Sigmoid colon (tissue), 7 donors: ENCODE results near the gene TXNDC9. TPM values are rescaled to one million over a fixed set of nuclear protein-coding genes. Genes with fewer than 3 reads are reported as not detected.
"Not testable (repeated sequence)": the region's sequence is repeated elsewhere in the genome, so short reads cannot be mapped to it uniquely, and the experiment has no call there.

Source experiments
- DNase-seq: peaks from one replicate; pipeline ENCODE4 v3.0.0-alpha.2; 2019
- H3K27ac ChIP-seq, 4 donors: fragments of 200-600 bp; sonication (generic); one replicate each; pipeline ENCODE4 v1.5.1; 2016 to 2019; ENCODE audit warnings: mild to moderate bottlenecking in 1 of 4
- H3K27me3 ChIP-seq, 3 donors: fragments of 200-600 bp; sonication (generic); one replicate each; pipeline ENCODE4 v1.5.1; 2019; ENCODE audit warnings: mild to moderate bottlenecking in 1 of 3
- H3K36me3 ChIP-seq, 4 donors: fragments of 200-600 bp; sonication (generic); one replicate each; pipeline ENCODE4 v1.5.1; 2016 to 2019
- H3K4me1 ChIP-seq, 4 donors: fragments of 200-600 bp; sonication (generic); one replicate each; pipeline ENCODE4 v1.5.1; 2017 to 2019
- H3K4me3 ChIP-seq, 4 donors: fragments of 200-600 bp; sonication (generic); one replicate each; pipeline ENCODE4 v1.5.1; 2017 to 2019; ENCODE audit warnings: mild to moderate bottlenecking in 2 of 4, moderate library complexity in 1 of 4
- H3K9me3 ChIP-seq, 4 donors: fragments of 200-600 bp in 3 of 4; sonication (generic) in 3 of 4; one replicate each; pipeline versions ENCODE4 v1.5.1 to v1.6.1; 2013 to 2019
- EP300 ChIP-seq, 4 donors: sonication (generic); formaldehyde crosslinking; IDR thresholded peaks; one replicate each; pipeline ENCODE4 v1.6.1; 2017; ENCODE audit warnings: antibody characterized with exemption in 4 of 4
- POLR2A ChIP-seq, 2 donors: fragments of 450-650 bp; IDR thresholded peaks; one replicate each; pipeline ENCODE4 v1.6.1; 2016; ENCODE audit warnings: antibody characterized with exemption in 2 of 2, mild to moderate bottlenecking in 2 of 2, moderate library complexity in 2 of 2
- POLR2AphosphoS5 ChIP-seq, 4 donors: sonication (generic); formaldehyde crosslinking; IDR thresholded peaks; one replicate each; pipeline ENCODE4 v1.6.1; 2017; ENCODE audit warnings: antibody characterized with exemption in 4 of 4
- WGBS, 2 donors: extraction: QIAGEN DNeasy Blood & Tissue Kit; methylation state at CpG; one replicate each; pipeline ENCODE4 v1.1.7; 2013; 5-methylcytosine and 5-hydroxymethylcytosine counted together
- intact Hi-C: fragments of 100-400 bp; cut with DNase I; formaldehyde crosslinking; loops from one replicate; pipeline ENCODE4 v1.15.1; 2023
- polyA plus RNA-seq, 3 donors: library from polyadenylated mRNA; stranded (reverse); fragments of 200-250 nt; gene quantifications; one replicate each; pipeline ENCODE4 v1.2.3, GENCODE V29; 2013
- total RNA-seq, 4 donors: library from RNA; depleted of rRNA; stranded (reverse); fragments of >200 nt; gene quantifications; one replicate each; pipeline ENCODE4 v1.1.0, GENCODE V29; 2016
- TF ChIP-seq, protein P1 (sequence below), 4 experiments: fragments of 450-650 bp in 3 of 4; fragments of 200-600 bp in 1 of 4; IDR thresholded peaks; one replicate each; pipeline ENCODE4 v1.5.1; 2016 to 2019; ENCODE audit warnings: antibody characterized with exemption in 4 of 4, mild to moderate bottlenecking in 3 of 4, moderate library complexity in 2 of 4
- donor health status: healthy with polysubstance abuse.
- donor health status: Bipolar disorder and iron deficiency.
- donor health status: healthy.

The TXNDC9 gene
- total and polyA plus RNA-seq, 7 donors: 26.0 to 57.6 (median 33.0) TPM

DNA sequence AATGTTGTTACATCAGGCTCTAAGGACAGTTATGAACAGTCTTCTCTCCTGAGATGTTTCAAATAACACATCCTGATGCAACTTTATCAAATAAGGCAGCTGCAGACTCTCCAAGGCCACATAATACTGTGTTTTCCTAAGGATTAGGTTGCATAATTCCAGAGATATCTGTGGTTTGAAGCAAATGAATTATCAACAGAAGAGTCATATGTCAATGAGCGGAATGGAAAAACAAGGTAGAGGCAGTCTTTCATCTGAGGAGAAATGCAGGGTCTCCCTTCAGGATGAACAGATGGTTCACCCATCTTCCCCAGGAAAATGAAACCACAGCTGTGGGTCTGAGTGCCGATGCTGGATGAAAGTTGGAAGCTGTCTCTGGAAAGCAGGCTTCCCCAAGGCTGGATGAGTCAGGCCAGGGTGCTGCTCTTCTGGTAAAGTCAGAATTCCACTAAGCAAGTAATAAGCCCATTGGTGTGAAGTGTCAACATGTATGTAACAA is 57.3 kb downstream of the TXNDC9 start:
- Histone ChIP-seq H3K36me3 (no peaks in the 10 kb centered on the region), H3K27ac (no peak overlapping the region), H3K9me3 (peaks cover 0 to 3% (median 1%) of the 10 kb centered on the region in 4 donors), H3K4me1 (no peaks in the 10 kb centered on the region), H3K27me3 (no peaks in the 10 kb centered on the region), H3K4me3 (no peak overlapping the region)
- DNase-seq: no peak
- intact Hi-C loops: no loop called here
- TF ChIP-seq POLR2A (IDR thresholded peaks at IDR 0.05): no peak
- TF ChIP-seq EP300 (IDR thresholded peaks at IDR 0.05): no peak
- no peak for TF ChIP-seq POLR2AphosphoS5 (IDR thresholded peaks at IDR 0.05)
- TF ChIP-seq, protein P1, sequence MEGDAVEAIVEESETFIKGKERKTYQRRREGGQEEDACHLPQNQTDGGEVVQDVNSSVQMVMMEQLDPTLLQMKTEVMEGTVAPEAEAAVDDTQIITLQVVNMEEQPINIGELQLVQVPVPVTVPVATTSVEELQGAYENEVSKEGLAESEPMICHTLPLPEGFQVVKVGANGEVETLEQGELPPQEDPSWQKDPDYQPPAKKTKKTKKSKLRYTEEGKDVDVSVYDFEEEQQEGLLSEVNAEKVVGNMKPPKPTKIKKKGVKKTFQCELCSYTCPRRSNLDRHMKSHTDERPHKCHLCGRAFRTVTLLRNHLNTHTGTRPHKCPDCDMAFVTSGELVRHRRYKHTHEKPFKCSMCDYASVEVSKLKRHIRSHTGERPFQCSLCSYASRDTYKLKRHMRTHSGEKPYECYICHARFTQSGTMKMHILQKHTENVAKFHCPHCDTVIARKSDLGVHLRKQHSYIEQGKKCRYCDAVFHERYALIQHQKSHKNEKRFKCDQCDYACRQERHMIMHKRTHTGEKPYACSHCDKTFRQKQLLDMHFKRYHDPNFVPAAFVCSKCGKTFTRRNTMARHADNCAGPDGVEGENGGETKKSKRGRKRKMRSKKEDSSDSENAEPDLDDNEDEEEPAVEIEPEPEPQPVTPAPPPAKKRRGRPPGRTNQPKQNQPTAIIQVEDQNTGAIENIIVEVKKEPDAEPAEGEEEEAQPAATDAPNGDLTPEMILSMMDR (IDR thresholded peaks at IDR 0.05): no peak
- 87% methylated on average over 2 of the region's 2 CpGs for WGBS, 2 donors

DNA sequence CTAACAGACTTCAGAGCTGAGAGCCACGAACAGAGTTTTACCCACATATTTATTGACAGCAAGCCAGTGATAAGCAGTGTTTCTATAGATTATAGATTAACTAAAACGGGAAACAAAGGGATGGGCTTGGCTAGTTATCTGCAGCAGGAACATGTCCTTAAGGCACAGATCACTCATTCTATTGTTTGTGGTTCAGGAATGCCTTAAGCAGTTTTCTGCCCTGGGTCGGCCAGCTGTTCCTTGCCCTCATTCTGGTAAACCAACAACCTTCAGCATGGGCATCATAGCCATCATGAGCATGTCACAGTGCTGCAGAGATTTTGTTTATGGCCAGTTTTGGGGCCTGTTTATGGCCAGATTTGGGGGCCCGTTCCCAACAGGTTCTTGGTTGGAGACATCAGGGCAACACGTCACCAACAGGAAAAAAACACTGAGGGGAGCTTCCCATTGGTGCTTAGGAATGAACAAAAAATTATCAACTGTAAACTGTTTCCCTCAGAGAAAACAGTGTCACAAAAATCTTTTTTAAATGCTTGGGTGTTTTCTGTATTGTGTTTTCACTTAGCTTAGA is 57.9 kb downstream of the TXNDC9 start:
- H3K4me1 ChIP-seq, H3K36me3 ChIP-seq, intact Hi-C loops, H3K27ac ChIP-seq, H3K9me3 ChIP-seq, H3K4me3 ChIP-seq, H3K27me3 ChIP-seq, DNase-seq: not testable (repeated sequence)
- 88 to 89% methylated on average over 5 of the region's 5 CpGs for WGBS, 2 donors

DNA sequence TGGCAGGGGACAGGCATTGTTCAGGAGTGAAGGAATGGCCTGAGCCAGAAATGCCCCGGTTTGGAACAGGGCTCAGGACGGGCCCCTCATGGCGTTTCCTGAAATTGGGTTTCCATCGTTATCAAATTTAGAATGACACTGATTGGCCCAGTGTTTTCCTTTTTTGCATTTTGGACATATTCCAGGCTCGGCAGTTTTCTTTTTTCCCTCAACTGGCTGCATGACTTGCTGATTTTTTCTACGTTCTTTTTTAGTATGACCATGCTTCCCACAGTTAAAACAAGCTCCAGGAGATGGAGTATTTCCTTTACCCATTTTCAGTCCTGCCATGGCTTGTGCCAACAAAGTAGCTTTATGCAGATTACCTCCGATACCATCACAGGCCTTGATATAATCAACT is 60.3 kb downstream of the TXNDC9 start:
- Histone ChIP-seq H3K4me1 (no peaks in the 10 kb centered on the region), H3K4me3 (no peak overlapping the region), H3K27me3 (no peaks in the 10 kb centered on the region), H3K36me3 (no peaks in the 10 kb centered on the region), H3K9me3 (peaks cover 0 to 6% (median 1%) of the 10 kb centered on the region in 4 donors), H3K27ac (no peak overlapping the region)
- no peak for TF ChIP-seq POLR2AphosphoS5 (IDR thresholded peaks at IDR 0.05)
- no peak for TF ChIP-seq POLR2A (IDR thresholded peaks at IDR 0.05)
- TF ChIP-seq, protein P1 (IDR thresholded peaks at IDR 0.05): no peak
- TF ChIP-seq EP300 (IDR thresholded peaks at IDR 0.05): no peak
- 78 to 89% methylated on average over 7 of the region's 7 CpGs for WGBS, 2 donors
- DNase-seq: no peak
- intact Hi-C loops: no loop called here

Other genes starting within 250 kb of the TXNDC9 start
- not detected for gene C2orf15, start 194.6 kb downstream of the TXNDC9 start, total RNA-seq
- 1 to 10 TPM; 2.4 to 2.8 (median 2.5) TPM for gene C2orf15, start 194.6 kb downstream of the TXNDC9 start, polyA plus RNA-seq
- gene TSGA10, start 181.4 kb downstream of the TXNDC9 start, total RNA-seq: 1 to 10 TPM; 1.4 to 8.4 (median 3.8) TPM
- 1 to 10 TPM; 1.8 to 2.5 (median 2.3) TPM for gene TSGA10, start 181.4 kb downstream of the TXNDC9 start, polyA plus RNA-seq
- gene LIPT1, start 181.4 kb downstream of the TXNDC9 start, total RNA-seq: 1 to 10 TPM; 4.8 to 9.5 (median 7.4) TPM
- gene LIPT1, start 181.4 kb downstream of the TXNDC9 start, polyA plus RNA-seq: 1 to 10 TPM; 3.9 to 9.0 (median 5.1) TPM
- gene MITD1, start 155.3 kb downstream of the TXNDC9 start, total RNA-seq: 10 to 100 TPM; 18.3 to 30.9 (median 23.5) TPM
- 10 to 100 TPM; 25.7 to 37.1 (median 31.8) TPM for gene MITD1, start 155.3 kb downstream of the TXNDC9 start, polyA plus RNA-seq
- gene MRPL30, start 155.1 kb downstream of the TXNDC9 start, total RNA-seq: 10 to 100 TPM; 36.4 to 40.5 (median 38.1) TPM
- 10 to 100 TPM; 21.0 to 29.4 (median 21.6) TPM for gene MRPL30, start 155.1 kb downstream of the TXNDC9 start, polyA plus RNA-seq
- gene LYG2, start 80.7 kb downstream of the TXNDC9 start, total RNA-seq: not detected
- gene LYG2, start 80.7 kb downstream of the TXNDC9 start, polyA plus RNA-seq: not detected
- 1 to 10 TPM in 1 of 4 donors, under 1 TPM in 1, not detected in 2; 0.71 to 1.2 TPM for gene LYG1, start 35.1 kb downstream of the TXNDC9 start, total RNA-seq
- gene LYG1, start 35.1 kb downstream of the TXNDC9 start, polyA plus RNA-seq: 1 to 10 TPM in 1 of 3 donors, not detected in 2; 2.0 TPM
- 10 to 100 TPM; 32.7 to 44.3 (median 40.8) TPM for gene EIF5B, start 1.1 kb upstream of the TXNDC9 start, total RNA-seq
- gene EIF5B, start 1.1 kb upstream of the TXNDC9 start, polyA plus RNA-seq: 10 to 100 TPM; 15.0 to 23.8 (median 19.2) TPM
- 10 to 100 TPM; 41.7 to 73.1 (median 46.7) TPM for gene REV1, start 153.7 kb upstream of the TXNDC9 start, total RNA-seq
- gene REV1, start 153.7 kb upstream of the TXNDC9 start, polyA plus RNA-seq: 10 to 100 TPM in 1 of 3 donors, 1 to 10 TPM in 2; 7.2 to 16.2 (median 7.2) TPM